Measurements from ENCODE around the gene ZNF84. TPM values are rescaled to one million over a fixed set of nuclear protein-coding genes. Genes with fewer than 3 reads are reported as not detected.
A peak's percentile ranks its signal among the peaks of the same experiment; 100 is the strongest.

Gene ZNF84
- polyA plus RNA-seq, 2 of the 4 experiments (the other 2 are of a cell fraction) = 13.3 to 31.0 TPM

DNA sequence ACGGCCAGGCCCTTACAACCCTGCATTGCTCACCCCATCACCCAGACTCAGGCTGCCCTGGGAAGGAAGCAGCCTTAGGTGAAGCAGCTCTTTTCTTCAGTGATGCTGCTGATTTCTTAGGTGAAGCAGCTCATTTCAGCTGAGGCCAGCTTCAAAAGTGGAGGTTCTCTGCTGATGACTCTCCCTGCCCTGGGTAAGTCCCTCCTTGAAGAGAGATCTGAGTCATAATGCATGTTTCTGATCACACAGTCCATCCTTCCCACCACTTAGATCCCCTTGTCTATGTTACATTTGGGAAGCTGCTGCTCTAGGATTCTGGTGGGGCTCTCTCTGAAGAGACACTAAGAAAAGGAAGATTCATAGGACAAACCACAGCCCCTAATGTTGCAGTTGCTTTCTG lies 26.2 kb downstream of the ZNF84 start (continued):
- no peak for TF ChIP-seq MAZ (IDR thresholded peaks at IDR 0.05; ENCODE audit: borderline replicate concordance, low read depth, low read length)
- no peak for TF ChIP-seq HOXB13 (CRISPR knock-in tag; IDR thresholded peaks at IDR 0.05; ENCODE audit: low read depth)
- no peak for TF ChIP-seq RNF2 (IDR thresholded peaks at IDR 0.05; ENCODE audit: borderline replicate concordance, low read depth)
- no peak for TF ChIP-seq SMC3 (IDR thresholded peaks at IDR 0.05)
- no peak for TF ChIP-seq FOXS1 (CRISPR knock-in tag; IDR thresholded peaks at IDR 0.05)

DNA sequence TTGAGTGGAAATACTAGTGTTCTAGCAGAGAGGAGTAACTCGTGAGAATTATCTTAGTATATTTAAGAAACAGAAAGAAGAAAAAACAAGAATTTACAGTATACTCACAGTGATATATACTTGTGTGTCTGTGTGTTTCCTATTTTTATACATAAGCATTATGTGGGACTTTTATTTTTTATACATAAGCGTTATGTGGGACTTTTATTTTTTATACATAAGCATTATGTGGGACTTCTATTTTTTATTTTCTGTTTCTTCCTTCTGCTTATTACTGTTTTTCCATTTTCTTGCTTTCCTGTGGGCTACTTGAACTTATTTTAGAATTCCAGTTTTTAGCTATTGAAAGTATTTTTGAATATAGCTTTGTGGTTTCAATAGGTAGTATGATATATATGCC lies 36.5 kb downstream of the ZNF84 start:
- Histone ChIP-seq H3K27ac (no peak overlapping the region), H3K9me3 (peaks cover 89% of the 10 kb centered on the region), H3K4me1 (no peaks in the 10 kb centered on the region), H3K4me2 (no peak overlapping the region), H3K4me3 (no peak overlapping the region)
- WGBS (ENCODE audit: missing lambda C conversion rate) = 4% methylated on average over 2 of the region's 2 CpGs
- no peak for TF ChIP-seq HOXB13 (CRISPR knock-in tag; IDR thresholded peaks at IDR 0.05; ENCODE audit: low read depth)
- TF ChIP-seq ZSCAN20 (CRISPR knock-in tag; IDR thresholded peaks at IDR 0.05) = no peak
- no peak for TF ChIP-seq MAZ (IDR thresholded peaks at IDR 0.05; ENCODE audit: borderline replicate concordance, low read depth, low read length)
- no peak for TF ChIP-seq ESRRA (IDR thresholded peaks at IDR 0.05; ENCODE audit: borderline replicate concordance, low read length)
- no peak for TF ChIP-seq TFCP2L1 (CRISPR knock-in tag; IDR thresholded peaks at IDR 0.05)
- TF ChIP-seq JUNB (IDR thresholded peaks at IDR 0.05) = no peak
- TF ChIP-seq, protein P1, sequence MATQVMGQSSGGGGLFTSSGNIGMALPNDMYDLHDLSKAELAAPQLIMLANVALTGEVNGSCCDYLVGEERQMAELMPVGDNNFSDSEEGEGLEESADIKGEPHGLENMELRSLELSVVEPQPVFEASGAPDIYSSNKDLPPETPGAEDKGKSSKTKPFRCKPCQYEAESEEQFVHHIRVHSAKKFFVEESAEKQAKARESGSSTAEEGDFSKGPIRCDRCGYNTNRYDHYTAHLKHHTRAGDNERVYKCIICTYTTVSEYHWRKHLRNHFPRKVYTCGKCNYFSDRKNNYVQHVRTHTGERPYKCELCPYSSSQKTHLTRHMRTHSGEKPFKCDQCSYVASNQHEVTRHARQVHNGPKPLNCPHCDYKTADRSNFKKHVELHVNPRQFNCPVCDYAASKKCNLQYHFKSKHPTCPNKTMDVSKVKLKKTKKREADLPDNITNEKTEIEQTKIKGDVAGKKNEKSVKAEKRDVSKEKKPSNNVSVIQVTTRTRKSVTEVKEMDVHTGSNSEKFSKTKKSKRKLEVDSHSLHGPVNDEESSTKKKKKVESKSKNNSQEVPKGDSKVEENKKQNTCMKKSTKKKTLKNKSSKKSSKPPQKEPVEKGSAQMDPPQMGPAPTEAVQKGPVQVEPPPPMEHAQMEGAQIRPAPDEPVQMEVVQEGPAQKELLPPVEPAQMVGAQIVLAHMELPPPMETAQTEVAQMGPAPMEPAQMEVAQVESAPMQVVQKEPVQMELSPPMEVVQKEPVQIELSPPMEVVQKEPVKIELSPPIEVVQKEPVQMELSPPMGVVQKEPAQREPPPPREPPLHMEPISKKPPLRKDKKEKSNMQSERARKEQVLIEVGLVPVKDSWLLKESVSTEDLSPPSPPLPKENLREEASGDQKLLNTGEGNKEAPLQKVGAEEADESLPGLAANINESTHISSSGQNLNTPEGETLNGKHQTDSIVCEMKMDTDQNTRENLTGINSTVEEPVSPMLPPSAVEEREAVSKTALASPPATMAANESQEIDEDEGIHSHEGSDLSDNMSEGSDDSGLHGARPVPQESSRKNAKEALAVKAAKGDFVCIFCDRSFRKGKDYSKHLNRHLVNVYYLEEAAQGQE (IDR thresholded peaks at IDR 0.05) = no peak
- FAIRE-seq (no peak), ATAC-seq (no peak), DNase-seq (ENCODE audit: low read depth in 1 of 2, low spot score in 1 of 2) (no peak)
- POLR2A ChIA-PET = no interaction called here
- CTCF ChIA-PET = interaction anchor here (1.5 kb wide), 1 partner anchor 9 kb away, joined by 4 read pairs; no protein-coding TSS in a partner anchor

- Histone ChIP-seq H3K4me2 (peak overlapping the region; percentile 50), H3K9me3 (peaks cover 87% of the 10 kb centered on the region), H3K4me3 (peak overlapping the region; percentile 88), H3K4me1 (no peaks in the 10 kb centered on the region), H3K27ac (peak overlapping the region; percentile 90 to 93)
- ChIA-PET POLR2A (interaction anchor here (0.6 to 2.1 kb wide), 9 partner anchors 32 to 252 kb away, joined by 3 to 20 read pairs (median 3); partner anchors contain the start of genes CHFR, ZNF10, ZNF26 and ZNF268), CTCF (interaction anchor here (0.7 to 0.8 kb wide), 2 partner anchors 17 to 102 kb away, joined by 3 read pairs; no protein-coding TSS in a partner anchor)
- 2% methylated on average over 18 of the region's 22 CpGs for WGBS (ENCODE audit: missing lambda C conversion rate)
- DNase-seq (ENCODE audit: low read depth in 1 of 2, low spot score in 1 of 2) (peak; percentile 65 to 99), FAIRE-seq (no peak), ATAC-seq (peak; percentile 94 to 95)
- no peak for TF ChIP-seq ZC3H11A (IDR thresholded peaks at IDR 0.05)
- TF ChIP-seq TFCP2L1 (CRISPR knock-in tag; IDR thresholded peaks at IDR 0.05) = no peak
- TF ChIP-seq HES2 (IDR thresholded peaks at IDR 0.05) = no peak
- TF ChIP-seq, protein P2, sequence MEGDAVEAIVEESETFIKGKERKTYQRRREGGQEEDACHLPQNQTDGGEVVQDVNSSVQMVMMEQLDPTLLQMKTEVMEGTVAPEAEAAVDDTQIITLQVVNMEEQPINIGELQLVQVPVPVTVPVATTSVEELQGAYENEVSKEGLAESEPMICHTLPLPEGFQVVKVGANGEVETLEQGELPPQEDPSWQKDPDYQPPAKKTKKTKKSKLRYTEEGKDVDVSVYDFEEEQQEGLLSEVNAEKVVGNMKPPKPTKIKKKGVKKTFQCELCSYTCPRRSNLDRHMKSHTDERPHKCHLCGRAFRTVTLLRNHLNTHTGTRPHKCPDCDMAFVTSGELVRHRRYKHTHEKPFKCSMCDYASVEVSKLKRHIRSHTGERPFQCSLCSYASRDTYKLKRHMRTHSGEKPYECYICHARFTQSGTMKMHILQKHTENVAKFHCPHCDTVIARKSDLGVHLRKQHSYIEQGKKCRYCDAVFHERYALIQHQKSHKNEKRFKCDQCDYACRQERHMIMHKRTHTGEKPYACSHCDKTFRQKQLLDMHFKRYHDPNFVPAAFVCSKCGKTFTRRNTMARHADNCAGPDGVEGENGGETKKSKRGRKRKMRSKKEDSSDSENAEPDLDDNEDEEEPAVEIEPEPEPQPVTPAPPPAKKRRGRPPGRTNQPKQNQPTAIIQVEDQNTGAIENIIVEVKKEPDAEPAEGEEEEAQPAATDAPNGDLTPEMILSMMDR (IDR thresholded peaks at IDR 0.05) = no peak
- TF ChIP-seq HOXB5 (CRISPR knock-in tag; IDR thresholded peaks at IDR 0.05) = 0 out of 2 replicates have a peak, but pooled peaks have one; percentile 8
- TF ChIP-seq, protein P3, sequence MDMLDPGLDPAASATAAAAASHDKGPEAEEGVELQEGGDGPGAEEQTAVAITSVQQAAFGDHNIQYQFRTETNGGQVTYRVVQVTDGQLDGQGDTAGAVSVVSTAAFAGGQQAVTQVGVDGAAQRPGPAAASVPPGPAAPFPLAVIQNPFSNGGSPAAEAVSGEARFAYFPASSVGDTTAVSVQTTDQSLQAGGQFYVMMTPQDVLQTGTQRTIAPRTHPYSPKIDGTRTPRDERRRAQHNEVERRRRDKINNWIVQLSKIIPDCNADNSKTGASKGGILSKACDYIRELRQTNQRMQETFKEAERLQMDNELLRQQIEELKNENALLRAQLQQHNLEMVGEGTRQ (IDR thresholded peaks at IDR 0.05) = 0 out of 2 replicates have a peak, but pooled peaks have one; percentile 17
- no peak for TF ChIP-seq MAX (IDR thresholded peaks at IDR 0.05)
- TF ChIP-seq SMC3 (IDR thresholded peaks at IDR 0.05) = no peak
- TF ChIP-seq CBX2 (IDR thresholded peaks at IDR 0.05; ENCODE audit: borderline replicate concordance, low read depth) = no peak
- no peak for TF ChIP-seq CBX8 (IDR thresholded peaks at IDR 0.05)
- 0 out of 2 replicates have a peak, but pooled peaks have one; percentile 35 for TF ChIP-seq GATA3 (IDR thresholded peaks at IDR 0.05; ENCODE audit: borderline replicate concordance)
- TF ChIP-seq RCOR1 (IDR thresholded peaks at IDR 0.05; ENCODE audit: low read depth, low read length) = no peak
- TF ChIP-seq, protein P4, sequence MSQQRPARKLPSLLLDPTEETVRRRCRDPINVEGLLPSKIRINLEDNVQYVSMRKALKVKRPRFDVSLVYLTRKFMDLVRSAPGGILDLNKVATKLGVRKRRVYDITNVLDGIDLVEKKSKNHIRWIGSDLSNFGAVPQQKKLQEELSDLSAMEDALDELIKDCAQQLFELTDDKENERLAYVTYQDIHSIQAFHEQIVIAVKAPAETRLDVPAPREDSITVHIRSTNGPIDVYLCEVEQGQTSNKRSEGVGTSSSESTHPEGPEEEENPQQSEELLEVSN (IDR thresholded peaks at IDR 0.05; ENCODE audit: borderline replicate concordance, low read depth) = no peak
- peak; percentile 31; the same call in 1 of the 2 replicates for TF ChIP-seq POLR2A (IDR thresholded peaks at IDR 0.05; ENCODE audit: low read length)
- no peak for TF ChIP-seq POLR2AphosphoS2 (conservative IDR thresholded peaks at IDR 0.05; ENCODE audit: low read length)
- 0 out of 2 replicates have a peak, but pooled peaks have one; percentile 8 for TF ChIP-seq FOXS1 (CRISPR knock-in tag; IDR thresholded peaks at IDR 0.05)
- TF ChIP-seq RAD21 (conservative IDR thresholded peaks at IDR 0.05 in 1 of 2, IDR thresholded peaks at IDR 0.05 in 1 of 2) = no peak
- no peak for TF ChIP-seq NR3C1 (IDR thresholded peaks at IDR 0.05)
- TF ChIP-seq CHD2 (IDR thresholded peaks at IDR 0.05; ENCODE audit: low read length, partially characterized antibody) = no peak
- TF ChIP-seq NPAS2 (CRISPR knock-in tag; IDR thresholded peaks at IDR 0.05; ENCODE audit: borderline replicate concordance) = no peak
- TF ChIP-seq FOSL2 (IDR thresholded peaks at IDR 0.05) = no peak
- TF ChIP-seq FOSL2 (CRISPR knock-in tag; IDR thresholded peaks at IDR 0.05) = no peak
- TF ChIP-seq TP53 (CRISPR knock-in tag; IDR thresholded peaks at IDR 0.05) = 0 out of 2 replicates have a peak, but pooled peaks have one; percentile 10
Measured at GRCh38 chr12:133080026-133080367, 42.7 kb downstream of the ZNF84 start.

Data from A549 (cell line).